ENCODE measurements around the gene PRPF40A. TPM values are rescaled to one million over a fixed set of nuclear protein-coding genes. Genes with fewer than 3 reads are reported as not detected.

PRPF40A gene
- polyA plus RNA-seq, 1 donor (not counting 4 experiments of a cell fraction or from before 2014, with no cell fraction given) = 104 TPM

DNA sequence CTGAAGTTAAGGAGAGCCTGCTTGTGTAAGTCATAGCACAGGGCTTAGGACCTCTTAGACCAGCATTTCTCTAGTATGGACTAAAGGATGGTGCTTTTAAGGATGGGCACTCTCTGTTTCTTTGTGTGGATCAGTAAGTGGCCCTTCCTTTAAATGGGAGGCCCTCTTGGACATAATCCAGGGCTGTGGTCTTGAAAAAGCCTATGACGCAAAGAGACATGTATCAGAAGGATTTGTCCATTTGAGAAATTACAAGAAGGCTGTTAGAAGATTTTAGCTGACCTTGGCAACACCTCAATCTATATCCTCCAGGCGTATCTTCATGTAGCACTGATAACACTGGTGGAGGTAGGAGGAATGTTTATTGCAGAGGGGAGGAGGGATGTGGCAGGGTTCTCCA, 79.2 kb downstream of the PRPF40A start:
- TF ChIP-seq, protein P1, sequence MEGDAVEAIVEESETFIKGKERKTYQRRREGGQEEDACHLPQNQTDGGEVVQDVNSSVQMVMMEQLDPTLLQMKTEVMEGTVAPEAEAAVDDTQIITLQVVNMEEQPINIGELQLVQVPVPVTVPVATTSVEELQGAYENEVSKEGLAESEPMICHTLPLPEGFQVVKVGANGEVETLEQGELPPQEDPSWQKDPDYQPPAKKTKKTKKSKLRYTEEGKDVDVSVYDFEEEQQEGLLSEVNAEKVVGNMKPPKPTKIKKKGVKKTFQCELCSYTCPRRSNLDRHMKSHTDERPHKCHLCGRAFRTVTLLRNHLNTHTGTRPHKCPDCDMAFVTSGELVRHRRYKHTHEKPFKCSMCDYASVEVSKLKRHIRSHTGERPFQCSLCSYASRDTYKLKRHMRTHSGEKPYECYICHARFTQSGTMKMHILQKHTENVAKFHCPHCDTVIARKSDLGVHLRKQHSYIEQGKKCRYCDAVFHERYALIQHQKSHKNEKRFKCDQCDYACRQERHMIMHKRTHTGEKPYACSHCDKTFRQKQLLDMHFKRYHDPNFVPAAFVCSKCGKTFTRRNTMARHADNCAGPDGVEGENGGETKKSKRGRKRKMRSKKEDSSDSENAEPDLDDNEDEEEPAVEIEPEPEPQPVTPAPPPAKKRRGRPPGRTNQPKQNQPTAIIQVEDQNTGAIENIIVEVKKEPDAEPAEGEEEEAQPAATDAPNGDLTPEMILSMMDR (optimal IDR thresholded peaks at IDR 0.05 in 1 of 3, IDR thresholded peaks at IDR 0.05 in 1 of 3, conservative IDR thresholded peaks at IDR 0.05 in 1 of 3; ENCODE audit: extremely low read depth in 1 of 3, insufficient read depth in 2 of 3, low read length in 3 of 3) = no peak
- no peak for TF ChIP-seq EZH2 (IDR thresholded peaks at IDR 0.05; ENCODE audit: low read length)
- DNase-seq (ENCODE audit: low read depth, low spot score) (no peak), FAIRE-seq (no peak)
- Histone ChIP-seq H3K4me2 (ENCODE audit: control insufficient read depth, extremely low read depth, insufficient read depth, low read depth, low read length) (no peak overlapping the region), H3K9ac (ENCODE audit: control insufficient read depth, extremely low read depth, insufficient read depth, low read length) (no peak overlapping the region), H3K27me3 (ENCODE audit: control insufficient read depth, extremely low read depth, insufficient read depth, low read length) (no peaks in the 10 kb centered on the region), H3K4me3 (ENCODE audit: control insufficient read depth in 2 of 3, extremely low read depth in 1 of 3, insufficient read depth in 2 of 3, low read depth in 1 of 3, low read length in 3 of 3) (no peak overlapping the region), H3K36me3 (ENCODE audit: control insufficient read depth in 2 of 2, extremely low read depth in 1 of 2, insufficient read depth in 2 of 2, low read length in 2 of 2) (peaks cover 39 to 46% of the 10 kb centered on the region in 2 experiments), H3K9me1 (ENCODE audit: control insufficient read depth, extremely low read depth, insufficient read depth, low read length) (no peaks in the 10 kb centered on the region), H3K9me3 (ENCODE audit: control insufficient read depth, low read depth, low read length) (no peaks in the 10 kb centered on the region), H4K20me1 (ENCODE audit: control insufficient read depth, extremely low read depth, insufficient read depth, low read length) (no peaks in the 10 kb centered on the region), H3K27ac (ENCODE audit: control insufficient read depth, insufficient read depth, low read length) (no peak overlapping the region), H3K79me2 (ENCODE audit: control insufficient read depth, insufficient read depth, low read length) (no peaks in the 10 kb centered on the region), H2AFZ (ENCODE audit: control insufficient read depth, low read length) (no peak overlapping the region), H3K4me1 (ENCODE audit: control insufficient read depth, extremely low read depth, insufficient read depth, low read length) (no peaks in the 10 kb centered on the region)
- dilution Hi-C loops (cut with MboI; ENCODE audit: extremely low pct_ligation_motif_present, low sequenced_read_pairs) = no loop called here

DNA sequence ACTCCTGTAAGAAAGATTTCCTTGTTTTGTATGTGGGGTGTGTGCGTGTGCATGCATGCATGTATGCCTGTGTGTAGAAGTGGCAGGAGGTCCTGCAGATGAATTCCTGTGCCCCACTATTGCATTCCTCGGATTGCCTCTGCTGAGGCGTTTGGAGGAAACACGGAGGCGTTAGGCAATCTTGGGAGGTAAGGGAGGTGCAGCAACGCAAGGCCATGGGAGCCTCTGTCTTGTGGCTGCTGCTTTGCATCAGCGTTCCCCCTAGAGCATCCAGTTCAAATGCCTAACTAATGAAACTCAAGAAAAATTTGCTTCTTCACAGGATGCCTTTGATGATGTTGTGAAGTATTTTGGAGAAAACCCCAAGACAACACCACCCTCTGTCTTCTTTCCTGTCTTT, 80.0 kb downstream of the PRPF40A start:
- Histone ChIP-seq H3K9me1 (ENCODE audit: control insufficient read depth, extremely low read depth, insufficient read depth, low read length) (no peaks in the 10 kb centered on the region), H3K27ac (ENCODE audit: control insufficient read depth, insufficient read depth, low read length) (no peak overlapping the region), H3K9me3 (ENCODE audit: control insufficient read depth, low read depth, low read length) (no peaks in the 10 kb centered on the region), H2AFZ (ENCODE audit: control insufficient read depth, low read length) (no peak overlapping the region), H3K4me1 (ENCODE audit: control insufficient read depth, extremely low read depth, insufficient read depth, low read length) (no peaks in the 10 kb centered on the region), H3K9ac (ENCODE audit: control insufficient read depth, extremely low read depth, insufficient read depth, low read length) (no peak overlapping the region), H3K79me2 (ENCODE audit: control insufficient read depth, insufficient read depth, low read length) (no peaks in the 10 kb centered on the region), H3K4me3 (ENCODE audit: control insufficient read depth in 2 of 3, extremely low read depth in 1 of 3, insufficient read depth in 2 of 3, low read depth in 1 of 3, low read length in 3 of 3) (no peak overlapping the region), H4K20me1 (ENCODE audit: control insufficient read depth, extremely low read depth, insufficient read depth, low read length) (no peaks in the 10 kb centered on the region), H3K27me3 (ENCODE audit: control insufficient read depth, extremely low read depth, insufficient read depth, low read length) (no peaks in the 10 kb centered on the region), H3K4me2 (ENCODE audit: control insufficient read depth, extremely low read depth, insufficient read depth, low read depth, low read length) (no peak overlapping the region), H3K36me3 (ENCODE audit: control insufficient read depth in 2 of 2, extremely low read depth in 1 of 2, insufficient read depth in 2 of 2, low read length in 2 of 2) (peaks cover 37 to 48% of the 10 kb centered on the region in 2 experiments)
- no peak for TF ChIP-seq EZH2 (IDR thresholded peaks at IDR 0.05; ENCODE audit: low read length)
- TF ChIP-seq, protein P1 (optimal IDR thresholded peaks at IDR 0.05 in 1 of 3, IDR thresholded peaks at IDR 0.05 in 1 of 3, conservative IDR thresholded peaks at IDR 0.05 in 1 of 3; ENCODE audit: extremely low read depth in 1 of 3, insufficient read depth in 2 of 3, low read length in 3 of 3) = no peak
- dilution Hi-C loops (cut with MboI; ENCODE audit: extremely low pct_ligation_motif_present, low sequenced_read_pairs) = no loop called here
- FAIRE-seq (no peak), DNase-seq (ENCODE audit: low read depth, low spot score) (no peak)

All from keratinocyte (primary cell).